Fibroblast of skin of back (primary cell): Measurements from ENCODE around the gene CBX5. TPM values are rescaled to one million over a fixed set of nuclear protein-coding genes. Genes with fewer than 3 reads are reported as not detected.
"Not testable (repeated sequence)": the region's sequence is repeated elsewhere in the genome, so short reads cannot be mapped to it uniquely, and the experiment has no call there.

Experiments used
- DNase-seq: peaks from one replicate; pipeline ENCODE4 v3.0.0-alpha.2; 2013
- polyA plus RNA-seq, 2 experiments: library from polyadenylated mRNA; unstranded; fragments of 120-200 nt; gene quantifications; one replicate each; pipeline ENCODE4 v1.2.1, GENCODE V29; 2013; ENCODE audit not compliant: insufficient read length in 2 of 2

The CBX5 gene
- polyA plus RNA-seq (2013, experiment 1 of 2; ENCODE audit: insufficient read length): 53.6 TPM
- 29.7 TPM for polyA plus RNA-seq (2013, experiment 2 of 2; ENCODE audit: insufficient read length)

GRCh38 chr12:54279632-54280467, at the start of gene CBX5:
CBX5 (minus strand) TSS chr12:54280122; CDS start chr12:54257650, 22,472 bp downstream.
- DNase-seq: peak; percentile 100

GRCh38 chr12:54328595-54329337, 48.8 kb upstream of the CBX5 start:
- DNase-seq: no peak

- DNase-seq: peak; percentile 27
These were observed 45.7 kb upstream of the CBX5 start for GRCh38 chr12:54325442-54326109.

GRCh38 chr12:54324617-54325441, 44.9 kb upstream of the CBX5 start, which contains the start of gene COPZ1:
COPZ1 (plus strand) TSS chr12:54325131; CDS start chr12:54325164, 33 bp downstream.
- DNase-seq: peak; percentile 100

GRCh38 chr12:54321363-54321762, 41.4 kb upstream of the CBX5 start:
- no peak for DNase-seq

- DNase-seq: not testable (repeated sequence)
These were observed 32.4 kb upstream of the CBX5 start for GRCh38 chr12:54312309-54312708.

GRCh38 chr12:54311051-54311450, 31.1 kb upstream of the CBX5 start:
- DNase-seq: no peak

- DNase-seq: peak; percentile 22
These were observed 27.2 kb upstream of the CBX5 start for GRCh38 chr12:54306925-54307741.

GRCh38 chr12:54304187-54304810, 24.4 kb upstream of the CBX5 start:
- DNase-seq: peak; percentile 39

- DNase-seq: no peak
These were observed 23.7 kb upstream of the CBX5 start for GRCh38 chr12:54303640-54304039.

- no peak for DNase-seq
These were observed 21.6 kb upstream of the CBX5 start for GRCh38 chr12:54301428-54302048.

- DNase-seq: peak; percentile 72
These were observed 21.0 kb upstream of the CBX5 start, which contains the start of gene NFE2 for GRCh38 chr12:54300732-54301427. NFE2 (minus strand) TSS chr12:54301015; CDS start chr12:54295248, 5,767 bp downstream.

- DNase-seq: no peak
These were observed 20.4 kb upstream of the CBX5 start for GRCh38 chr12:54300225-54300731.

- peak; percentile 64 for DNase-seq
These were observed 19.7 kb upstream of the CBX5 start for GRCh38 chr12:54299515-54300224.

- DNase-seq: no peak
These were observed 19.0 kb upstream of the CBX5 start for GRCh38 chr12:54298904-54299303.

GRCh38 chr12:54296393-54297099, 16.6 kb upstream of the CBX5 start:
- DNase-seq: no peak

GRCh38 chr12:54294953-54295566, 15.1 kb upstream of the CBX5 start:
- DNase-seq: no peak
